Peyer's patch (tissue), 4 donors: Measurements from ENCODE around the gene ABHD17B.

Source experiments
- POLR2A ChIP-seq, 2 donors: fragments of 450-650 bp; IDR thresholded peaks; one replicate each; pipeline ENCODE4 v1.5.1; 2017; ENCODE audit warnings: antibody characterized with exemption in 2 of 2, mild to moderate bottlenecking in 2 of 2, moderate library complexity in 2 of 2
- TF ChIP-seq, protein P1 (sequence below), 6 experiments: fragments of 450-650 bp in 4 of 6; fragments of 200-600 bp in 2 of 6; sonication (generic) in 1 of 6; IDR thresholded peaks; one replicate each; pipeline ENCODE4 v1.5.1; 2017 to 2019; ENCODE audit warnings: antibody characterized with exemption in 6 of 6, mild to moderate bottlenecking in 3 of 6, moderate library complexity in 1 of 6

DNA sequence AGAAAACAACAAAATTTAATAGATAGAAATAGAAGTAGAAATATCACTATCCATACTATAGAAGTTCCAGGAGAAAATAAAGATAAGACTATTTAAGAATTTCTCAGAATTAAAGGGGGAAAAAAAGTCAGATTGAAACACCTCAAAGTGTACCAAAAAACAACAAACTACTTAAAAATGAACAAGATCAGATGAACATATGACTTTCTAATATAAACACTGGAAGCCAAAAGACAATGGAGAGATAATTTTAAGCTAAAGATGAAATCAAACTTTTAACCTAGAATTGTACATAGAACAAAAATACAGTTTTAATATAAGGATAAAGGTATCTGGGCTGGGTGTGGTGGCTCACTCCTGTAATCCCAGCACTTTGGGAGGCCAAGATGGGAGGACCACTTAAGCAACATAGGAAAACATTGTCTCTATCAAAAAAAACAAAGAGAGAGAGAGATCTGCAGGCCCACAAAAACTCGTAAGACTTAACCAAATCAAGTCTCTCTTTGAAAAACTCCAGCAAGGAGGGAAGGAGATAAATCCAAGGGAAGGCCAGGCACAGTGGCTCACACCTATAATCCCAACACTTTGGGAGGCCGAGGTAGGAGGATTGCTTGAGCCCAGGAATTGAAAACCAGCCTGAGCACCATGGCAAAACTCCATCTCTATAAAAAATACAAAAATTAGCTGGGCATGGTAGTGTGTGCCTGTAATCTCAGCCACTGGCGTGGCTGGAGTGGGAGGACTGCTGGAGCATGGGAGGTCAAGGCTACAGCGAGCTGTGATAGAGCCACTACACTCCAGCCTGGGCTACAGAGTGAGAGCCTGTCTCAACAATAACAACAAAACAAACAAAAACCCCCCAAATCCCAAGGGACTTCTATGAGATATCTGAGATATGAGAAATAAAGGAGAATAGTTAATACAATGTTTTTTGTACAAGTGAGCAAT lies 32.4 kb downstream of the ABHD17B start:
- TF ChIP-seq, protein P1, sequence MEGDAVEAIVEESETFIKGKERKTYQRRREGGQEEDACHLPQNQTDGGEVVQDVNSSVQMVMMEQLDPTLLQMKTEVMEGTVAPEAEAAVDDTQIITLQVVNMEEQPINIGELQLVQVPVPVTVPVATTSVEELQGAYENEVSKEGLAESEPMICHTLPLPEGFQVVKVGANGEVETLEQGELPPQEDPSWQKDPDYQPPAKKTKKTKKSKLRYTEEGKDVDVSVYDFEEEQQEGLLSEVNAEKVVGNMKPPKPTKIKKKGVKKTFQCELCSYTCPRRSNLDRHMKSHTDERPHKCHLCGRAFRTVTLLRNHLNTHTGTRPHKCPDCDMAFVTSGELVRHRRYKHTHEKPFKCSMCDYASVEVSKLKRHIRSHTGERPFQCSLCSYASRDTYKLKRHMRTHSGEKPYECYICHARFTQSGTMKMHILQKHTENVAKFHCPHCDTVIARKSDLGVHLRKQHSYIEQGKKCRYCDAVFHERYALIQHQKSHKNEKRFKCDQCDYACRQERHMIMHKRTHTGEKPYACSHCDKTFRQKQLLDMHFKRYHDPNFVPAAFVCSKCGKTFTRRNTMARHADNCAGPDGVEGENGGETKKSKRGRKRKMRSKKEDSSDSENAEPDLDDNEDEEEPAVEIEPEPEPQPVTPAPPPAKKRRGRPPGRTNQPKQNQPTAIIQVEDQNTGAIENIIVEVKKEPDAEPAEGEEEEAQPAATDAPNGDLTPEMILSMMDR (IDR thresholded peaks at IDR 0.05): no peak
- no peak for TF ChIP-seq POLR2A (IDR thresholded peaks at IDR 0.05)
